WTC11 (cell line): ENCODE measurements around the gene BBS9. TPM values are rescaled to one million over a fixed set of nuclear protein-coding genes. Genes with fewer than 3 reads are reported as not detected.

Source experiments
- ATAC-seq: fragments of 200-7000 bp; cut with Tn5 transposase; 2 replicates; pipeline ENCODE4 v1.10.0; 2021; ENCODE audit warnings: mild to moderate bottlenecking, moderate library complexity
- CTCF ChIA-PET: fragments of 300-600 bp; sonication (Branson Sonifier 250); formaldehyde crosslinking; loops from one replicate; lab custom pipeline; 2021; ENCODE audit warnings: antibody characterized with exemption; lab: Charles Lee
- POLR2A ChIA-PET: fragments of 350-600 bp; sonication (Branson Sonifier 250); formaldehyde crosslinking; loops from one replicate; lab custom pipeline; 2021; ENCODE audit warnings: antibody characterized with exemption; lab: Charles Lee
- DNase-seq: peaks from one replicate; pipeline ENCODE4 v3.0.0; 2021; ENCODE audit warnings: low spot score
- H3K27ac Mint-ChIP-seq: 2 replicates; pipeline ENCODE4 v1.8.0; 2021; ENCODE audit warnings: mixed read lengths
- H3K27me3 Mint-ChIP-seq: 2 replicates; pipeline ENCODE4 v1.8.0; 2021; ENCODE audit warnings: low read depth, mild to moderate bottlenecking, moderate library complexity, mixed read lengths
- H3K36me3 Mint-ChIP-seq: 2 replicates; pipeline ENCODE4 v1.8.0; 2021; ENCODE audit warnings: mixed read lengths
- H3K4me1 Mint-ChIP-seq: 2 replicates; pipeline ENCODE4 v1.8.0; 2022; ENCODE audit warnings: mixed read lengths
- H3K4me3 Mint-ChIP-seq: 2 replicates; pipeline ENCODE4 v1.8.0; 2021; ENCODE audit warnings: mild to moderate bottlenecking, moderate library complexity, mixed read lengths
- H3K9me3 Mint-ChIP-seq: 2 replicates; pipeline ENCODE4 v1.8.0; 2021; ENCODE audit warnings: mixed read lengths
- ATF1 ChIP-seq: sonication (generic); formaldehyde crosslinking; IDR thresholded peaks from 2 replicates; pipeline ENCODE4 v1.8.1; 2023; ENCODE audit warnings: mild to moderate bottlenecking, moderate library complexity, missing genetic modification reagents
- EMX1 ChIP-seq: fragments of 250-450 bp; sonication (Bioruptor Pico); IDR thresholded peaks from 2 replicates; pipeline ENCODE4 v1.8.0; 2021; ENCODE audit warnings: mild to moderate bottlenecking
- FOXJ3 ChIP-seq: sonication (generic); formaldehyde crosslinking; IDR thresholded peaks from 2 replicates; pipeline ENCODE4 v1.9.0; 2021; ENCODE audit warnings: missing genetic modification reagents, mild to moderate bottlenecking, borderline replicate concordance
- FOXP1 ChIP-seq: sonication (generic); formaldehyde crosslinking; IDR thresholded peaks from 2 replicates; pipeline ENCODE4 v1.8.0; 2022; ENCODE audit warnings: missing genetic modification reagents, mild to moderate bottlenecking, moderate library complexity, borderline replicate concordance
- GTF2I ChIP-seq: fragments of 250-450 bp; sonication (Bioruptor Pico); conservative IDR thresholded peaks from 2 replicates; pipeline ENCODE4 v1.4.0; 2021; ENCODE audit warnings: mild to moderate bottlenecking
- MLX ChIP-seq: sonication (generic); formaldehyde crosslinking; IDR thresholded peaks from 2 replicates; pipeline ENCODE4 v1.8.1; 2023; ENCODE audit warnings: mild to moderate bottlenecking, missing genetic modification reagents, moderate library complexity
- NFYB ChIP-seq: sonication (generic); formaldehyde crosslinking; conservative IDR thresholded peaks from 2 replicates; pipeline ENCODE4 v1.8.0; 2022; ENCODE audit warnings: low read depth, missing genetic modification reagents
- RORB ChIP-seq: fragments of 250-450 bp; sonication (Bioruptor Pico); IDR thresholded peaks from 2 replicates; pipeline ENCODE4 v1.9.0; 2021; ENCODE audit warnings: mild to moderate bottlenecking
- SMAD3 ChIP-seq: sonication (generic); formaldehyde crosslinking; IDR thresholded peaks from 2 replicates; pipeline ENCODE4 v1.8.0; 2022; ENCODE audit warnings: missing genetic modification reagents, mild to moderate bottlenecking, borderline replicate concordance
- TEAD4 ChIP-seq: sonication (generic); formaldehyde crosslinking; IDR thresholded peaks from 2 replicates; pipeline ENCODE4 v1.8.0; 2022; ENCODE audit warnings: mild to moderate bottlenecking, missing genetic modification reagents
- ZBTB21 ChIP-seq: sonication (generic); formaldehyde crosslinking; IDR thresholded peaks from 2 replicates; pipeline ENCODE4 v1.8.1; 2023; ENCODE audit warnings: mild to moderate bottlenecking, missing genetic modification reagents, borderline replicate concordance
- ZNF138 ChIP-seq: sonication (generic); formaldehyde crosslinking; conservative IDR thresholded peaks from 2 replicates; pipeline ENCODE4 v1.8.1; 2022; ENCODE audit warnings: mild to moderate bottlenecking, moderate library complexity, missing genetic modification reagents
- ZNF396 ChIP-seq: fragments of 250-450 bp; sonication (Bioruptor Pico); IDR thresholded peaks from 2 replicates; pipeline ENCODE4 v1.8.0; 2021; ENCODE audit warnings: mild to moderate bottlenecking, moderate library complexity, borderline replicate concordance
- total RNA-seq: library from RNA; stranded (reverse); gene quantifications from 3 replicates; pipeline ENCODE4 v1.2.3, GENCODE V29; 2021
- TF ChIP-seq, protein P1 (sequence below): sonication (generic); formaldehyde crosslinking; IDR thresholded peaks from 2 replicates; pipeline ENCODE4 v1.8.0; 2022; ENCODE audit warnings: mild to moderate bottlenecking, missing genetic modification reagents
- TF ChIP-seq, protein P2 (sequence below): fragments of 250-450 bp; sonication (Bioruptor Pico); conservative IDR thresholded peaks from 2 replicates; pipeline ENCODE4 v1.9.0; 2021; ENCODE audit warnings: mild to moderate bottlenecking
- TF ChIP-seq, protein P3 (sequence below): sonication (generic); formaldehyde crosslinking; IDR thresholded peaks from 2 replicates; pipeline ENCODE4 v1.8.1; 2023; ENCODE audit warnings: mild to moderate bottlenecking, missing genetic modification reagents
- TF ChIP-seq, protein P4 (sequence below): fragments of 250-450 bp; sonication (Bioruptor Pico); IDR thresholded peaks from 2 replicates; pipeline ENCODE4 v1.9.0; 2021; ENCODE audit warnings: moderate library complexity, mild to moderate bottlenecking, inconsistent platforms, borderline replicate concordance
- TF ChIP-seq, protein P5 (sequence below): sonication (generic); formaldehyde crosslinking; IDR thresholded peaks from 2 replicates; pipeline ENCODE4 v1.8.0; 2022; ENCODE audit warnings: mild to moderate bottlenecking, missing genetic modification reagents

The BBS9 gene
- total RNA-seq, 1 experiment from 2014 or later = 56.6 TPM

DNA sequence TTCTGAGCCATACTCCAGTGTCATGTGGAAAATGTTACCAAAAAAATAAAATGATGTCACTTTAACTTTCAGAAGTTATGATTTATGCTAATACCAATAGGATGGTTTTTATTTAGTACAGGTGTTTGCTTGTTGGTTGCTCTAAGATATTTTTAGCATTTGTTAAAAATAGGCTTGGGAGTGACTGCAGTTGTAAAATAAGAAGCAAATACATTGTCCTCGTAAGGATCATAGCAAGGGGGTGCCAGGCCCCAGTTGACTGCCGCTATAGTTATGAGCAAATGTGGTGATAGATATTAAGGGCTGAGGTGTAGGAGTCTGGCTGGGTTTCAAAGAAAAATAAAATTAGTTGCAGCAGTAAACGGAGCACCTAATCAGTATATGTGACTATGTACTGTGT, 421.6 kb downstream of the BBS9 start:
- POLR2A ChIA-PET = no interaction called here
- CTCF ChIA-PET = no interaction called here
- no peak overlapping the region for H3K27ac Mint-ChIP-seq

GRCh38 chr7:33554046-33554445, 424.7 kb downstream of the BBS9 start:
- Mint-ChIP-seq H3K9me3 (no peaks in the 10 kb centered on the region), H3K27me3 (no peaks in the 10 kb centered on the region), H3K36me3 (no peaks in the 10 kb centered on the region), H3K4me3 (no peak overlapping the region), H3K4me1 (no peaks in the 10 kb centered on the region), H3K27ac (no peak overlapping the region)
- ChIA-PET POLR2A (no interaction called here), CTCF (no interaction called here)
- DNase-seq (no peak), ATAC-seq (no peak)
- TF ChIP-seq FOXP1 (CRISPR knock-in tag) (no peak), ZNF396 (CRISPR knock-in tag) (no peak), FOXJ3 (CRISPR knock-in tag) (no peak)
- TF ChIP-seq, protein P1, sequence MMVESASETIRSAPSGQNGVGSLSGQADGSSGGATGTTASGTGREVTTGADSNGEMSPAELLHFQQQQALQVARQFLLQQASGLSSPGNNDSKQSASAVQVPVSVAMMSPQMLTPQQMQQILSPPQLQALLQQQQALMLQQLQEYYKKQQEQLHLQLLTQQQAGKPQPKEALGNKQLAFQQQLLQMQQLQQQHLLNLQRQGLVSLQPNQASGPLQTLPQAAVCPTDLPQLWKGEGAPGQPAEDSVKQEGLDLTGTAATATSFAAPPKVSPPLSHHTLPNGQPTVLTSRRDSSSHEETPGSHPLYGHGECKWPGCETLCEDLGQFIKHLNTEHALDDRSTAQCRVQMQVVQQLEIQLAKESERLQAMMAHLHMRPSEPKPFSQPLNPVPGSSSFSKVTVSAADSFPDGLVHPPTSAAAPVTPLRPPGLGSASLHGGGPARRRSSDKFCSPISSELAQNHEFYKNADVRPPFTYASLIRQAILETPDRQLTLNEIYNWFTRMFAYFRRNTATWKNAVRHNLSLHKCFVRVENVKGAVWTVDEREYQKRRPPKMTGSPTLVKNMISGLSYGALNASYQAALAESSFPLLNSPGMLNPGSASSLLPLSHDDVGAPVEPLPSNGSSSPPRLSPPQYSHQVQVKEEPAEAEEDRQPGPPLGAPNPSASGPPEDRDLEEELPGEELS (CRISPR knock-in tag) = no peak
- TF ChIP-seq, protein P2, sequence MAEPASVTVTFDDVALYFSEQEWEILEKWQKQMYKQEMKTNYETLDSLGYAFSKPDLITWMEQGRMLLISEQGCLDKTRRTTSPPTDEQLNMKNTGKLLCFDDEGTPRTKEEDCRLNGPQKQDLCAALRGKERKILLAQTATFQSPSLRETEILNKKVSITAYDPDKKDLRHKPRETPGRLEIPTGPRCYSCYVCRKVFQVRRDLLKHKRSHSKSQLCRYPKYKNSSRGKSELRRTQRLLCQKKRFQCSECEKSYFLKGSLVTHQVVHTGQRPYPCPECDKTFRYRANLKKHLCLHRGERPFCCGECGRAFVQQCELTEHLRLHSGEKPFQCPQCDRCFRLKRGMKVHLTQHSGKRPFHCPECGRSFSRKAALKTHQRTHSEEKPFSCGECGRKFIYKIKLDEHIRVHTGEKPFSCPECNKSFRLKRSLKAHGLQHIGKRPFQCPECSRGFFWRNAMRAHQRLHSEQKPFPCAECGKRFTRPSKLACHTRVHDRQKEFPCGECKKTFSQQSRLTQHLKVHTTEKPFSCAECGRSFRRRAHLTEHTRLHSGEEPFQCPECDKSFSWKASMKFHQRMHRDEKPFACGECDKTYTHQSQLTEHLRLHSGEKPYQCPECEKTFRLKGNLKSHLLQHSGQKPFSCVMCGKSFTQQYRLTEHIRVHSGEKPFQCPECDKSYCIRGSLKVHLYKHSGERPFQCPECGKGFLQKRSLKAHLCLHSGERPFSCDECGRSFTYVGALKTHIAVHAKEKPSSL (CRISPR knock-in tag) = no peak

More for the DNA sequence above, 421.6 kb downstream of the BBS9 start:
- DNase-seq (no peak), ATAC-seq (no peak)
- Mint-ChIP-seq H3K4me3 (no peak overlapping the region), H3K36me3 (no peaks in the 10 kb centered on the region), H3K4me1 (no peaks in the 10 kb centered on the region), H3K27me3 (no peaks in the 10 kb centered on the region), H3K9me3 (no peaks in the 10 kb centered on the region)
- TF ChIP-seq MLX (CRISPR knock-in tag) (no peak), NFYB (CRISPR knock-in tag) (no peak)

DNA sequence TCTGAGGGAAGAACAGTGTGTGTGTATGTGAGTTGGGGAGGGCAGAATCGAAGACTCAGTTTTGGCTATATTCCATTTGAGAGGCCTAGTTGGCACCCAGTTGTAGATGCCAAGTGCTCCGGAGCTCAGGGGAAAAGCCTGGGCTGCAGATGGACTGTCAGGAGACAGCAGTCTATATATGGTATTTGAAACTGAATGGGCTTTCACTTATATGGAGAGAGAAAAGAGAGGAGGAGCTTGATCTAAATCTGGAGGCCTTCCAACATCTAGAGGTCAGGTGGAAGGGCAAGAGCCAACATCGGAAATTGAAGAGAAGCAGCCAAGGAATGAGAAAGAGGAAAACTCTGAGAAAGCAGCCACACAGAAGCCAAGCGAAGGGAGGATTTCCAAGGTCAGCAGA, 425.2 kb downstream of the BBS9 start:
- H3K4me1 Mint-ChIP-seq = no peaks in the 10 kb centered on the region
- H3K27me3 Mint-ChIP-seq = no peaks in the 10 kb centered on the region
- H3K9me3 Mint-ChIP-seq = no peaks in the 10 kb centered on the region
- ATAC-seq (no peak), DNase-seq (no peak)
- TF ChIP-seq RORB (CRISPR knock-in tag) = no peak
- TF ChIP-seq, protein P3, sequence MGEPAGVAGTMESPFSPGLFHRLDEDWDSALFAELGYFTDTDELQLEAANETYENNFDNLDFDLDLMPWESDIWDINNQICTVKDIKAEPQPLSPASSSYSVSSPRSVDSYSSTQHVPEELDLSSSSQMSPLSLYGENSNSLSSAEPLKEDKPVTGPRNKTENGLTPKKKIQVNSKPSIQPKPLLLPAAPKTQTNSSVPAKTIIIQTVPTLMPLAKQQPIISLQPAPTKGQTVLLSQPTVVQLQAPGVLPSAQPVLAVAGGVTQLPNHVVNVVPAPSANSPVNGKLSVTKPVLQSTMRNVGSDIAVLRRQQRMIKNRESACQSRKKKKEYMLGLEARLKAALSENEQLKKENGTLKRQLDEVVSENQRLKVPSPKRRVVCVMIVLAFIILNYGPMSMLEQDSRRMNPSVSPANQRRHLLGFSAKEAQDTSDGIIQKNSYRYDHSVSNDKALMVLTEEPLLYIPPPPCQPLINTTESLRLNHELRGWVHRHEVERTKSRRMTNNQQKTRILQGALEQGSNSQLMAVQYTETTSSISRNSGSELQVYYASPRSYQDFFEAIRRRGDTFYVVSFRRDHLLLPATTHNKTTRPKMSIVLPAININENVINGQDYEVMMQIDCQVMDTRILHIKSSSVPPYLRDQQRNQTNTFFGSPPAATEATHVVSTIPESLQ (CRISPR knock-in tag) = no peak
- TF ChIP-seq, protein P4, sequence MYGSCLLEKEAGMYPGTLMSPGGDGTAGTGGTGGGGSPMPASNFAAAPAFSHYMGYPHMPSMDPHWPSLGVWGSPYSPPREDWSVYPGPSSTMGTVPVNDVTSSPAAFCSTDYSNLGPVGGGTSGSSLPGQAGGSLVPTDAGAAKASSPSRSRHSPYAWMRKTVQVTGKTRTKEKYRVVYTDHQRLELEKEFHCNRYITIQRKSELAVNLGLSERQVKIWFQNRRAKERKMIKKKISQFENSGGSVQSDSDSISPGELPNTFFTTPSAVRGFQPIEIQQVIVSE (CRISPR knock-in tag) = no peak
- TF ChIP-seq ATF1 (CRISPR knock-in tag) = no peak
- TF ChIP-seq EMX1 = no peak
- TF ChIP-seq GTF2I (CRISPR knock-in tag) = no peak
- TF ChIP-seq TEAD4 = no peak
- TF ChIP-seq ZNF138 (CRISPR knock-in tag) = no peak
- TF ChIP-seq ZBTB21 (CRISPR knock-in tag) = no peak
- TF ChIP-seq, protein P5, sequence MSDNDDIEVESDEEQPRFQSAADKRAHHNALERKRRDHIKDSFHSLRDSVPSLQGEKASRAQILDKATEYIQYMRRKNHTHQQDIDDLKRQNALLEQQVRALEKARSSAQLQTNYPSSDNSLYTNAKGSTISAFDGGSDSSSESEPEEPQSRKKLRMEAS = no peak
- no peak for TF ChIP-seq SMAD3 (CRISPR knock-in tag)
- no peaks in the 10 kb centered on the region for H3K36me3 Mint-ChIP-seq
- ChIA-PET CTCF (no interaction called here), POLR2A (no interaction called here)
- H3K27ac Mint-ChIP-seq = no peak overlapping the region
- no peak overlapping the region for H3K4me3 Mint-ChIP-seq
